ENCODE results near the gene OR4B1. TPM values are rescaled to one million over a fixed set of nuclear protein-coding genes. Genes with fewer than 3 reads are reported as not detected.

OR4B1 gene
- total RNA-seq, 1 experiment from 2014 or later = not detected

GRCh38 chr11:48237727-48238126 is 21.1 kb downstream of the OR4B1 start:
- no peak overlapping the region for H2AK5ac ChIP-seq (ENCODE audit: insufficient read length, low read length)
- H3K4me3 Mint-ChIP-seq = no peak overlapping the region
- no peaks in the 10 kb centered on the region for H4K20me1 ChIP-seq (ENCODE audit: control insufficient read depth, insufficient read depth, insufficient read length)
- H3K27ac ChIP-seq (ENCODE audit: insufficient read length, low read depth, low read length) = no peak overlapping the region
- H4K8ac ChIP-seq (replicated peaks; ENCODE audit: insufficient read length, low read depth, low read length) = no peak overlapping the region
- no peak overlapping the region for H3K23ac ChIP-seq (ENCODE audit: insufficient read length, low read depth, low read length)
- DNase-seq = no peak
- H3K27ac Mint-ChIP-seq = no peak overlapping the region
- H3K79me1 ChIP-seq (ENCODE audit: insufficient read depth, low read depth, low read length, poor library complexity, severe bottlenecking) = no peaks in the 10 kb centered on the region
- H3K9me3 ChIP-seq (ENCODE audit: control insufficient read depth, low read depth, low read length) = peaks cover 62% of the 10 kb centered on the region
- H3K4me1 ChIP-seq (ENCODE audit: insufficient read depth, low read length) = no peaks in the 10 kb centered on the region
- no peak overlapping the region for H2BK5ac ChIP-seq (ENCODE audit: insufficient read length, low read length)
- H3K9ac ChIP-seq (ENCODE audit: extremely low read depth, insufficient read length, low read length) = no peak overlapping the region
- H3K36me3 Mint-ChIP-seq (ENCODE audit: insufficient read depth in 1 of 3, low read depth in 3 of 3) = peaks cover 3 to 33% (median 11%) of the 10 kb centered on the region in 3 experiments; a peak in 6 of 7 replicates
- H3K14ac ChIP-seq (ENCODE audit: insufficient read depth, low read length) = no peak overlapping the region
- no peaks in the 10 kb centered on the region for H3K27me3 ChIP-seq (ENCODE audit: insufficient read depth, low read length)
- no peak overlapping the region for H3K56ac ChIP-seq (ENCODE audit: insufficient read length, low read depth, low read length)
- no peak overlapping the region for H3T11ph ChIP-seq (ENCODE audit: low read length)
- H2AFZ ChIP-seq (ENCODE audit: low read length) = no peak overlapping the region
- no peaks in the 10 kb centered on the region for H3K4me1 Mint-ChIP-seq
- H3K18ac ChIP-seq (ENCODE audit: insufficient read length, low read depth, low read length) = no peak overlapping the region
- H2BK12ac ChIP-seq (ENCODE audit: insufficient read length, low read depth, low read length) = no peak overlapping the region
- TF ChIP-seq CTCF (conservative IDR thresholded peaks at IDR 0.05) = no peak
- peaks cover 97 to 100% of the 10 kb centered on the region in 2 experiments for H3K9me3 Mint-ChIP-seq
- no CpG with 5 or more reads among the region's 3 CpGs for WGBS (ENCODE audit: extremely low coverage, insufficient read length, low lambda C conversion rate)
- H3K4me2 ChIP-seq (ENCODE audit: insufficient read depth, insufficient read length, low read length) = no peak overlapping the region
- no peak overlapping the region for H4K91ac ChIP-seq (ENCODE audit: insufficient read length, low read depth, low read length)
- H3K4ac ChIP-seq (ENCODE audit: low read depth, low read length) = no peak overlapping the region
- no peaks in the 10 kb centered on the region for H3K79me2 ChIP-seq (ENCODE audit: insufficient read depth, low read length)
- no peak overlapping the region for H4K5ac ChIP-seq (ENCODE audit: insufficient read length, low read depth, low read length)
- H2BK120ac ChIP-seq (ENCODE audit: low read depth, low read length, poor library complexity, severe bottlenecking) = no peak overlapping the region
- H2BK20ac ChIP-seq (ENCODE audit: low read depth, low read length, poor library complexity, severe bottlenecking) = no peak overlapping the region
- no peak overlapping the region for H2BK15ac ChIP-seq (ENCODE audit: low read depth, low read length)
- no peaks in the 10 kb centered on the region for H3K23me2 ChIP-seq (ENCODE audit: insufficient read length, low read depth, low read length, poor library complexity, severe bottlenecking)
- no peaks in the 10 kb centered on the region for H3K27me3 Mint-ChIP-seq (ENCODE audit: low read depth)

Data from H9 (cell line).